ENCODE results near the gene USP7.

DNA sequence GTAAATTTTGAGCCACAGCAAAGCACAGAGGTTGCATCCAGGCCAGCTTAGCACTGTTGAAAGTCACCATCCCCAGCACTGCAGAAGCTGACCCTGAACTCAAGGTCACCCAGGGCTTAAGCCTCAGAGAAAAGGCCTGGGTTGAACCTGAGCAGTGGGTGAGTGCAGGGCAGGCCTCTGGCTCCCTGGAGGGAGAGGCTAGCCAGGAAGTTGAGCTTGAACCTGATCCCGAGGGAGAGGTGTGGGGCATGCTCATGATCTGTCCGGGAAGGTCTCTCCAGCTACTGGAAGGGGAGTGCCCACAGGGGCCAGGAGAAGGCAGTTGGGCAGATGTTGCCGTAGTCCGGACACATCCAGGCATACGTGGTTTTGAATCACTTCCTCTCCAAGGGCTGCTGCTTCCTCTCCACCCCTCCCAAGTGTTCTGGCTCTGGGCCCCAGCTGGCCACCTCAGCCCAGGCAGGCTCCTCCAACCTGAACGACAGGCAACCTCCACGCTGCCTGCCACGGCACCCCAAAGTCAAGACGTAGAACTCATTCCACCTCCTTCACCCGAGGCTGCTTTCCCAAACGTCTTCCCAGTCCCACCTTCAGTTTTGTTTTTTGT, 113.3 kb downstream of the USP7 start:
- TF ChIP-seq, protein P1, sequence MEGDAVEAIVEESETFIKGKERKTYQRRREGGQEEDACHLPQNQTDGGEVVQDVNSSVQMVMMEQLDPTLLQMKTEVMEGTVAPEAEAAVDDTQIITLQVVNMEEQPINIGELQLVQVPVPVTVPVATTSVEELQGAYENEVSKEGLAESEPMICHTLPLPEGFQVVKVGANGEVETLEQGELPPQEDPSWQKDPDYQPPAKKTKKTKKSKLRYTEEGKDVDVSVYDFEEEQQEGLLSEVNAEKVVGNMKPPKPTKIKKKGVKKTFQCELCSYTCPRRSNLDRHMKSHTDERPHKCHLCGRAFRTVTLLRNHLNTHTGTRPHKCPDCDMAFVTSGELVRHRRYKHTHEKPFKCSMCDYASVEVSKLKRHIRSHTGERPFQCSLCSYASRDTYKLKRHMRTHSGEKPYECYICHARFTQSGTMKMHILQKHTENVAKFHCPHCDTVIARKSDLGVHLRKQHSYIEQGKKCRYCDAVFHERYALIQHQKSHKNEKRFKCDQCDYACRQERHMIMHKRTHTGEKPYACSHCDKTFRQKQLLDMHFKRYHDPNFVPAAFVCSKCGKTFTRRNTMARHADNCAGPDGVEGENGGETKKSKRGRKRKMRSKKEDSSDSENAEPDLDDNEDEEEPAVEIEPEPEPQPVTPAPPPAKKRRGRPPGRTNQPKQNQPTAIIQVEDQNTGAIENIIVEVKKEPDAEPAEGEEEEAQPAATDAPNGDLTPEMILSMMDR (IDR thresholded peaks at IDR 0.05), result no peak
- TF ChIP-seq SIN3A (IDR thresholded peaks at IDR 0.05; ENCODE audit: borderline replicate concordance, insufficient read depth, low read depth, low read length), result no peak

Measured in Panc1 (cell line).